H1 (cell line): Measurements from ENCODE around the gene FXR1. TPM values are rescaled to one million over a fixed set of nuclear protein-coding genes. Genes with fewer than 3 reads are reported as not detected.
"Not testable (repeated sequence)": the region's sequence is repeated elsewhere in the genome, so short reads cannot be mapped to it uniquely, and the experiment has no call there.

Source experiments
- CTCF ChIA-PET: fragments of 300-600 bp; sonication (Branson Sonifier 250); formaldehyde crosslinking; loops from one replicate; lab custom pipeline; 2021; ENCODE audit not compliant: partially characterized antibody; lab: Charles Lee
- POLR2A ChIA-PET: fragments of 300-600 bp; sonication (Branson Sonifier 250); formaldehyde crosslinking; loops from one replicate; lab custom pipeline; 2021; ENCODE audit warnings: inconsistent platforms; ENCODE audit not compliant: partially characterized antibody; lab: Charles Lee
- DNase-seq, 2 experiments: peaks; one replicate each; pipeline versions ENCODE4 v3.0.0 to v3.0.0-alpha.2; 2010 to 2022; ENCODE audit warnings: low spot score in 2 of 2, low read depth in 1 of 2, mixed read lengths in 1 of 2
- FAIRE-seq: peaks from 2 replicates; lab custom pipeline; 2011; peaks lifted over from hg19 to GRCh38; lab: Jason Lieb, UNC
- H2AFZ ChIP-seq: 2 replicates; pipeline ENCODE4 v1.8.1; 2012; ENCODE audit warnings: low read length, inconsistent platforms
- H2AK5ac ChIP-seq: 2 replicates; pipeline ENCODE4 v1.6.1; 2013; ENCODE audit warnings: low read depth, low read length
- H2BK120ac ChIP-seq: replicated peaks from 2 replicates; pipeline ENCODE3; 2013; ENCODE audit warnings: low read depth, low read length, inconsistent platforms
- H2BK12ac ChIP-seq: 2 replicates; pipeline ENCODE4 v1.6.1; 2013; ENCODE audit warnings: low read depth, low read length
- H2BK15ac ChIP-seq: 2 replicates; pipeline ENCODE4 v1.6.1; 2013; ENCODE audit warnings: low read length
- H2BK20ac ChIP-seq: 2 replicates; pipeline ENCODE4 v1.6.1; 2013; ENCODE audit warnings: low read length
- H2BK5ac ChIP-seq: 2 replicates; pipeline ENCODE4 v1.6.1; 2013; ENCODE audit warnings: low read depth, low read length
- H3K14ac ChIP-seq: 2 replicates; pipeline ENCODE4 v1.6.1; 2013; ENCODE audit warnings: inconsistent platforms; ENCODE audit not compliant: insufficient read length
- H3K18ac ChIP-seq: 2 replicates; pipeline ENCODE4 v1.6.1; 2013; ENCODE audit warnings: low read length; ENCODE audit errors: extremely low read depth
- H3K23ac ChIP-seq: 2 replicates; pipeline ENCODE4 v1.6.1; 2013; ENCODE audit warnings: inconsistent platforms; ENCODE audit not compliant: insufficient read length
- H3K23me2 ChIP-seq: 2 replicates; pipeline ENCODE4 v1.6.1; 2013; ENCODE audit warnings: low read depth, low read length
- H3K27ac ChIP-seq: 2 replicates; pipeline ENCODE4 v1.6.1; 2011; ENCODE audit warnings: low read depth, low read length, inconsistent platforms
- H3K27me3 ChIP-seq, 4 experiments: replicated peaks in 1 of 4; 1 replicate in 1 of 4; 2 replicates in 3 of 4; pipeline versions ENCODE4 v1.6.1 to v1.8.1; 2011 to 2013; ENCODE audit warnings: low read length in 3 of 4, mild to moderate bottlenecking in 3 of 4, inconsistent platforms in 2 of 4, mixed read lengths in 2 of 4, moderate library complexity in 1 of 4; ENCODE audit not compliant: control insufficient read depth in 3 of 4, insufficient read depth in 3 of 4; ENCODE audit errors: extremely low read depth in 1 of 4
- H3K36me3 ChIP-seq, 4 experiments: 2 replicates each; pipeline versions ENCODE4 v1.6.1 to v1.8.1; 2011 to 2013; ENCODE audit warnings: mild to moderate bottlenecking in 4 of 4, low read length in 3 of 4, moderate library complexity in 2 of 4, control low read depth in 1 of 4, inconsistent platforms in 1 of 4; ENCODE audit not compliant: insufficient read depth in 4 of 4, control insufficient read depth in 2 of 4
- H3K4ac ChIP-seq: replicated peaks from 2 replicates; pipeline ENCODE3; 2013; ENCODE audit warnings: low read length, low read depth, mixed read lengths, inconsistent platforms; ENCODE audit not compliant: insufficient read length
- H3K4me1 ChIP-seq, 4 experiments: replicated peaks in 1 of 4; 1 replicate in 1 of 4; 2 replicates in 3 of 4; pipeline versions ENCODE4 v1.6.1 to v1.8.1; 2011 to 2013; ENCODE audit warnings: low read length in 3 of 4, inconsistent platforms in 2 of 4, mixed read lengths in 1 of 4; ENCODE audit not compliant: insufficient read depth in 4 of 4, control insufficient read depth in 3 of 4
- H3K4me2 ChIP-seq, 2 experiments: 2 replicates each; pipeline versions ENCODE4 v1.6.1 to v1.8.1; 2011 to 2013; ENCODE audit warnings: low read depth in 2 of 2, low read length in 2 of 2, control low read depth in 1 of 2, inconsistent platforms in 1 of 2, mild to moderate bottlenecking in 1 of 2; ENCODE audit not compliant: insufficient read depth in 1 of 2
- H3K4me3 ChIP-seq, 4 experiments: fragments of 200-600, 300-600 bp in 1 of 4; sonication (generic), shearing (Covaris generic), sonication (Bioruptor Twin) in 1 of 4; 2 replicates each; pipeline versions ENCODE4 v1.5.1 to v1.8.1; 2011 to 2016; ENCODE audit warnings: low read length in 4 of 4, low read depth in 3 of 4, control low read depth in 2 of 4, inconsistent platforms in 2 of 4, mild to moderate bottlenecking in 2 of 4, mixed read lengths in 1 of 4, moderate library complexity in 1 of 4; ENCODE audit not compliant: insufficient read depth in 2 of 4; ENCODE audit errors: extremely low read depth in 1 of 4
- H3K56ac ChIP-seq: replicated peaks from 2 replicates; pipeline ENCODE3; 2013; ENCODE audit warnings: low read depth, mild to moderate bottlenecking, mixed read lengths, low read length, inconsistent platforms; ENCODE audit not compliant: insufficient read length
- H3K79me1 ChIP-seq: 2 replicates; pipeline ENCODE4 v1.6.1; 2013; ENCODE audit warnings: low read depth, low read length, control low read depth
- H3K79me2 ChIP-seq, 2 experiments: 2 replicates each; pipeline versions ENCODE4 v1.6.1 to v1.8.1; 2012 to 2013; ENCODE audit warnings: low read length in 2 of 2, mild to moderate bottlenecking in 2 of 2, inconsistent platforms in 1 of 2; ENCODE audit not compliant: insufficient read depth in 2 of 2, control insufficient read depth in 1 of 2
- H3K9ac ChIP-seq, 4 experiments: replicated peaks in 1 of 4; 1 replicate in 1 of 4; 2 replicates in 3 of 4; pipeline versions ENCODE4 v1.6.1 to v1.8.1; 2011 to 2013; ENCODE audit warnings: low read depth in 3 of 4, low read length in 3 of 4, control low read depth in 2 of 4, mild to moderate bottlenecking in 2 of 4, moderate library complexity in 2 of 4, inconsistent platforms in 1 of 4; ENCODE audit errors: extremely low read depth in 1 of 4
- H3K9me3 ChIP-seq, 2 experiments: 2 replicates each; pipeline versions ENCODE4 v1.6.1 to v1.8.1; 2012 to 2013; ENCODE audit warnings: mild to moderate bottlenecking in 2 of 2, moderate library complexity in 2 of 2, control low read depth in 1 of 2, inconsistent platforms in 1 of 2, low read depth in 1 of 2, low read length in 1 of 2, mixed read lengths in 1 of 2; ENCODE audit not compliant: insufficient read depth in 2 of 2
- H4K20me1 ChIP-seq, 2 experiments: replicated peaks in 1 of 2; 2 replicates each; pipeline versions ENCODE3 to v1.8.1; 2011 to 2013; ENCODE audit warnings: inconsistent platforms in 2 of 2, low read length in 2 of 2, mild to moderate bottlenecking in 1 of 2; ENCODE audit not compliant: insufficient read depth in 2 of 2, control insufficient read depth in 1 of 2
- H4K5ac ChIP-seq: 2 replicates; pipeline ENCODE4 v1.6.1; 2013; ENCODE audit warnings: low read length, low read depth, mixed read lengths, inconsistent platforms; ENCODE audit not compliant: insufficient read length
- H4K8ac ChIP-seq: 2 replicates; pipeline ENCODE4 v1.8.0; 2013; ENCODE audit warnings: mild to moderate bottlenecking, moderate library complexity, low read length, inconsistent platforms; ENCODE audit not compliant: insufficient read depth; ENCODE audit errors: extremely low read depth
- H4K91ac ChIP-seq: replicated peaks from 2 replicates; pipeline ENCODE3; 2013; ENCODE audit warnings: low read length, mixed read lengths, inconsistent platforms; ENCODE audit not compliant: insufficient read length
- FOSL1 ChIP-seq: IDR thresholded peaks from 2 replicates; pipeline ENCODE4 v1.6.1; 2011; ENCODE audit warnings: mild to moderate bottlenecking, low read depth, low read length, moderate library complexity; ENCODE audit not compliant: insufficient read depth
- WGBS, 2 experiments: shearing (Covaris generic) in 1 of 2; methylation state at CpG; one replicate each; pipeline versions ENCODE4 v1.1.6 to v1.1.7; 2013 to 2015; ENCODE audit warnings: low lambda C conversion rate in 2 of 2, mixed read lengths in 2 of 2, inconsistent platforms in 1 of 2, low coverage in 1 of 2, missing lambda C conversion rate in 1 of 2; ENCODE audit not compliant: insufficient replicate concordance in 2 of 2, insufficient coverage in 1 of 2, insufficient read length in 1 of 2; ENCODE audit errors: extremely low coverage in 1 of 2, missing lambda C conversion rate in 1 of 2; 5-methylcytosine and 5-hydroxymethylcytosine counted together
- polyA plus RNA-seq, 7 experiments: library from polyadenylated mRNA; depleted of rRNA in 3 of 7; stranded (reverse) in 5 of 7; unstranded in 2 of 7; fragments of >200 nt in 5 of 7; fragments of 200-250 nt in 2 of 7; gene quantifications; 1 replicate in 5 of 7; 2 replicates in 1 of 7; 4 replicates in 1 of 7; pipeline versions ENCODE4 v1.2.1 to v1.2.3, GENCODE V29; 2011 to 2013; ENCODE audit warnings: missing spikeins in 2 of 7, mixed read lengths in 2 of 7
- total RNA-seq: library from RNA; stranded (reverse); fragmentation: NEBNext Ultra II Directional; extraction: Animal tissue kit (Norgen Biotek cat#: 25700); gene quantifications from 2 replicates; pipeline ENCODE4 v1.2.1, GENCODE V29; 2021

The FXR1 gene
- total and polyA plus RNA-seq, 2 of the 8 experiments (the other 6 are each of a cell fraction or from before 2014, with no cell fraction given), result 108 to 283 TPM

DNA sequence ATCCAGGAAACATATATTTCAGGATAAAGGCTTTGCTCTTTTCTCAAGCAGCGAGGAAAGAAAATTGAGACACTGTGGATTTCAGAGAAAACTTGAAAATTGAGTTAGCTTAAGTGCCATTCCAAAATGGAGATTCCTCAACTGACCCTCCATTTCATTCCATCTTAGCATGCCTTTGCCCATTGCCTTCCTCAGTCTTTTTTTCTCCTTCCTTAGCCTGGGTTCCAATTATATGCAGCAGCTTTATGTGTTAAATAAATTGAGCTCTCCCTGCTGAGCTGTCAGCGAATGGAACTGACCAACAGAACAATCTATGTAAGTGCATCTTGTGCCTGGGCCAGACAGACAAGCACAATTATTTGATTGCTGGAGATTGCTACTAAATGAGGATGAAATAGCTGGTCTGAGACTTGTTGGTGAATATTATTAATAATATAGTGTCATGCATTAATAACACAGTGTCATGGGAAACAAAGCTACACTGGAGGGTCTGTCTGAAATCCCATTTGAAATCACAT is 84.0 kb downstream of the FXR1 start (continued):
- TF ChIP-seq FOSL1, result no peak
- TF ChIP-seq, all 59 proteins: peak for 0

DNA sequence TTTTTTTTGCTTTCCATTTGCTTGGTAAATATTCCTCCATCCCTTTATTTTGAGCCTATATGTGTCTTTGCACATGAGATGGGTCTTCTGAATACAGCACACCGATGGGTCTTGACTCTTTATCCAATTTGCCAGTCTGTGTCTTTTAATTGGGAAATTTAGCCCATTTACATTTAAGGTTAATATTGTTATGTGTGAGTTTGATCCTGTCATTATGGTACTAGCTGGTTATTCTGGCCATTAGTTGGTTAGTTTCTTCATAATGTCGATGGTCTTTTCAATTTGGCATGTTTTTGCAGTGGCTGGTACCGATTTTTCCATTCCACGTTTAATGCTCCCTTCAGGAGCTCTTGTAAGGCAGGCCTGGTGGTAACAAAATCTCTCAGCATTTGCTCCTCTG is 89.9 kb downstream of the FXR1 start:
- 92% methylated on average over 4 of the region's 4 CpGs; no CpG with 5 or more reads in 1 of the 2 experiments for WGBS, 2 experiments
- H2BK5ac ChIP-seq, H4K5ac ChIP-seq, H4K8ac ChIP-seq, H2BK20ac ChIP-seq, FAIRE-seq, H3K27me3 ChIP-seq, H3K14ac ChIP-seq, H4K91ac ChIP-seq, CTCF ChIA-PET, DNase-seq, H3K36me3 ChIP-seq, H3K9me3 ChIP-seq, H2BK15ac ChIP-seq, H3K27ac ChIP-seq, H2AK5ac ChIP-seq, H3K4me1 ChIP-seq, H2BK12ac ChIP-seq, H3K23me2 ChIP-seq, H3K4me2 ChIP-seq, H2BK120ac ChIP-seq, H3K23ac ChIP-seq, H3K79me2 ChIP-seq, POLR2A ChIA-PET, H3K4me3 ChIP-seq, H3K4ac ChIP-seq, H3K18ac ChIP-seq, H4K20me1 ChIP-seq, H3K56ac ChIP-seq, H2AFZ ChIP-seq, H3K9ac ChIP-seq, H3K79me1 ChIP-seq: not testable (repeated sequence)
